Dedifferentiated amniotic fluid mesenchymal stem cell (primary cell): ENCODE measurements around the gene ZNF224.
"Not testable (repeated sequence)": the region's sequence is repeated elsewhere in the genome, so short reads cannot be mapped to it uniquely, and the experiment has no call there.

Source experiments
- DNase-seq: peaks from one replicate; pipeline ENCODE4 v3.0.0-alpha.2; 2016; ENCODE audit errors: extremely low spot score

ZNF224 gene

GRCh38 chr19:44093931-44094765 lies at the start of gene ZNF224:
Gene ZNF224, plus strand, starts transcription at chr19:44094361. Its CDS starts 3,513 bp downstream, at chr19:44097874.
- DNase-seq: peak; percentile 95

GRCh38 chr19:44050740-44051649 lies 43.2 kb upstream of the ZNF224 start:
- peak; percentile 21 for DNase-seq

- DNase-seq: peak; percentile 90
These were observed 42.3 kb upstream of the ZNF224 start, which contains the start of gene ZNF223 for GRCh38 chr19:44051650-44052402. Gene ZNF223, plus strand, starts transcription at chr19:44052036. Its CDS starts 3,141 bp downstream, at chr19:44055177.

- no peak for DNase-seq
These were observed 38.3 kb upstream of the ZNF224 start for GRCh38 chr19:44055870-44056269.

- DNase-seq: no peak
These were observed 34.9 kb upstream of the ZNF224 start for GRCh38 chr19:44059229-44059628.

GRCh38 chr19:44061038-44061437 lies 33.1 kb upstream of the ZNF224 start:
- no peak for DNase-seq

GRCh38 chr19:44066305-44066704 lies 27.9 kb upstream of the ZNF224 start:
- no peak for DNase-seq

GRCh38 chr19:44069415-44069814 lies 24.7 kb upstream of the ZNF224 start:
- DNase-seq: no peak

- DNase-seq: peak; percentile 93
These were observed 22.2 kb upstream of the ZNF224 start, which contains the start of gene ZNF284 for GRCh38 chr19:44071824-44072542. Gene ZNF284, plus strand, starts transcription at chr19:44072159. Its CDS starts 4,231 bp downstream, at chr19:44076390.

GRCh38 chr19:44072543-44073401 lies 21.4 kb upstream of the ZNF224 start:
- DNase-seq: no peak

- no peak for DNase-seq
These were observed 17.8 kb upstream of the ZNF224 start for GRCh38 chr19:44076325-44076724.

GRCh38 chr19:44092108-44092507 lies 2.1 kb upstream of the ZNF224 start:
- no peak for DNase-seq

GRCh38 chr19:44107751-44108150 lies 13.6 kb downstream of the ZNF224 start:
- no peak for DNase-seq

- no peak for DNase-seq
These were observed 15.3 kb downstream of the ZNF224 start for GRCh38 chr19:44109458-44109857.

GRCh38 chr19:44111910-44112463 lies 17.8 kb downstream of the ZNF224 start:
- DNase-seq: peak; percentile 91

- no peak for DNase-seq
These were observed 18.6 kb downstream of the ZNF224 start for GRCh38 chr19:44112802-44113137.

- DNase-seq: peak; percentile 99
These were observed 19.1 kb downstream of the ZNF224 start, which contains the start of gene ZNF225 for GRCh38 chr19:44113138-44113783. Gene ZNF225, plus strand, starts transcription at chr19:44113399. Its CDS starts 2,429 bp downstream, at chr19:44115828.

- DNase-seq: no peak
These were observed 19.7 kb downstream of the ZNF224 start for GRCh38 chr19:44113784-44114390.

- not testable (repeated sequence) for DNase-seq
These were observed 27.0 kb downstream of the ZNF224 start for GRCh38 chr19:44121162-44121561.
